ENCODE measurements around the gene DEFB124. TPM values are rescaled to one million over a fixed set of nuclear protein-coding genes. Genes with fewer than 3 reads are reported as not detected.
"Not testable (repeated sequence)": the region's sequence is repeated elsewhere in the genome, so short reads cannot be mapped to it uniquely, and the experiment has no call there.

DEFB124 gene
- not detected for total RNA-seq

GRCh38 chr20:31474758-31475427 is at the start of gene DEFB124, which contains the start of gene REM1:
TSS of gene DEFB124 (minus strand) at chr20:31475127. CDS start at chr20:31473013, 2,114 bp downstream.
TSS of gene REM1 (plus strand) at chr20:31475288. CDS start at chr20:31476446, 1,158 bp downstream.
- WGBS, 10 experiments: 0 to 22% (median 5%) methylated on average over 1 to 11 of the region's 33 CpGs; no CpG with 5 or more reads in 2 of the 10 experiments
- in situ Hi-C loops (cut with MboI; ENCODE audit: low pct_unique_long_range_greater_than_20kb in 2 of 9, low sequenced_read_pairs in 9 of 9, unreplicated experiment in 9 of 9): no loop called here
- H3K4me3 ChIP-seq: peak within 1 kb of the TSS in 3 of 5 donors; percentile 3 to 17 (median 9)
- no peak within 1 kb of the TSS for H3K27ac ChIP-seq
- H3K4me1 ChIP-seq (replicated peaks in 1 of 2): peaks cover 0 to 6% of the 10 kb centered on the region in 2 donors
- ATAC-seq (replicated peaks in 6 of 8): peak; percentile 16 to 91 (median 70)

GRCh38 chr20:31523361-31524283 is 48.7 kb upstream of the DEFB124 start:
- ATAC-seq (replicated peaks in 6 of 8): peak; percentile 26 to 72 (median 62)

GRCh38 chr20:31522731-31523130 is 47.8 kb upstream of the DEFB124 start:
- H3K27ac ChIP-seq: no peak overlapping the region
- 20 to 100% (median 60%) methylated on average over 1 to 4 of the region's 6 CpGs; no CpG with 5 or more reads in 1 of the 10 experiments for WGBS, 10 experiments
- no peak overlapping the region for H3K4me3 ChIP-seq
- in situ Hi-C loops (cut with MboI; ENCODE audit: low pct_unique_long_range_greater_than_20kb in 2 of 9, low sequenced_read_pairs in 9 of 9, unreplicated experiment in 9 of 9): no loop called here
- H3K4me1 ChIP-seq (replicated peaks in 1 of 2): peaks cover 0 to 2% of the 10 kb centered on the region in 2 donors
- peak in 4 of 8 experiments; percentile 35 to 53 (median 48) for ATAC-seq (replicated peaks in 6 of 8)

More at GRCh38 chr20:31523361-31524283, 48.7 kb upstream of the DEFB124 start:
- WGBS, 10 experiments: 20 to 100% (median 87%) methylated on average over 1 to 8 of the region's 8 CpGs; no CpG with 5 or more reads in 2 of the 10 experiments
- in situ Hi-C loops (cut with MboI; ENCODE audit: low pct_unique_long_range_greater_than_20kb in 2 of 9, low sequenced_read_pairs in 9 of 9, unreplicated experiment in 9 of 9): no loop called here
- Histone ChIP-seq H3K27ac (no peak overlapping the region), H3K4me3 (no peak overlapping the region), H3K4me1 (replicated peaks in 1 of 2) (peaks cover 0 to 2% of the 10 kb centered on the region in 2 donors)

- peaks cover 1 to 11% of the 10 kb centered on the region in 2 donors for H3K4me1 ChIP-seq (replicated peaks in 1 of 2)
- ATAC-seq (replicated peaks in 6 of 8); H3K4me3 ChIP-seq; in situ Hi-C loops (cut with MboI; ENCODE audit: low pct_unique_long_range_greater_than_20kb in 2 of 9, low sequenced_read_pairs in 9 of 9, unreplicated experiment in 9 of 9); H3K27ac ChIP-seq: not testable (repeated sequence)
- 76 to 100% (median 100%) methylated on average over 1 to 6 of the region's 7 CpGs; no CpG with 5 or more reads in 3 of the 10 experiments for WGBS, 10 experiments
Measured at GRCh38 chr20:31521267-31521666, 46.3 kb upstream of the DEFB124 start.

GRCh38 chr20:31517373-31517772 is 42.4 kb upstream of the DEFB124 start:
- Histone ChIP-seq H3K4me3 (no peak overlapping the region), H3K4me1 (replicated peaks in 1 of 2) (peaks cover 13 to 19% of the 10 kb centered on the region in 2 donors), H3K27ac (no peak overlapping the region)
- 0 to 100% (median 68%) methylated on average over 1 to 3 of the region's 4 CpGs; no CpG with 5 or more reads in 1 of the 10 experiments for WGBS, 10 experiments
- in situ Hi-C loops (cut with MboI; ENCODE audit: low pct_unique_long_range_greater_than_20kb in 2 of 9, low sequenced_read_pairs in 9 of 9, unreplicated experiment in 9 of 9): no loop called here
- peak in 6 of 8 experiments; percentile 3 to 75 (median 28) for ATAC-seq (replicated peaks in 6 of 8)

- no peak for ATAC-seq (replicated peaks in 6 of 8)
- Histone ChIP-seq H3K4me3 (no peak overlapping the region), H3K4me1 (replicated peaks in 1 of 2) (peaks cover 13 to 17% of the 10 kb centered on the region in 2 donors), H3K27ac (no peak overlapping the region)
- WGBS, 10 experiments: 40 to 100% (median 83%) methylated on average over 1 to 2 of the region's 2 CpGs; no CpG with 5 or more reads in 6 of the 10 experiments
- in situ Hi-C loops (cut with MboI; ENCODE audit: low pct_unique_long_range_greater_than_20kb in 2 of 9, low sequenced_read_pairs in 9 of 9, unreplicated experiment in 9 of 9): no loop called here
Measured at GRCh38 chr20:31516651-31517050, 41.7 kb upstream of the DEFB124 start.

- no peak for ATAC-seq (replicated peaks in 6 of 8)
- Histone ChIP-seq H3K27ac (no peak overlapping the region), H3K4me3 (peak overlapping the region in 4 of 5 donors; percentile 81 to 99 (median 96)), H3K4me1 (replicated peaks in 1 of 2) (peaks cover 13 to 17% of the 10 kb centered on the region in 2 donors)
- WGBS, 10 experiments: 67 to 100% (median 100%) methylated on average over 1 to 4 of the region's 4 CpGs; no CpG with 5 or more reads in 2 of the 10 experiments
- in situ Hi-C loops (cut with MboI; ENCODE audit: low pct_unique_long_range_greater_than_20kb in 2 of 9, low sequenced_read_pairs in 9 of 9, unreplicated experiment in 9 of 9): no loop called here
Measured at GRCh38 chr20:31516166-31516565, 41.2 kb upstream of the DEFB124 start.

- peak overlapping the region; percentile 81 to 99 (median 95) for H3K4me3 ChIP-seq
- WGBS, 10 experiments: 64 to 100% (median 70%) methylated on average over 1 to 3 of the region's 3 CpGs; no CpG with 5 or more reads in 3 of the 10 experiments
- no peak for ATAC-seq (replicated peaks in 6 of 8)
- in situ Hi-C loops (cut with MboI; ENCODE audit: low pct_unique_long_range_greater_than_20kb in 2 of 9, low sequenced_read_pairs in 9 of 9, unreplicated experiment in 9 of 9): no loop called here
- H3K4me1 ChIP-seq (replicated peaks in 1 of 2): peaks cover 13 to 17% of the 10 kb centered on the region in 2 donors
- no peak overlapping the region for H3K27ac ChIP-seq
Measured at GRCh38 chr20:31515775-31516107, 40.8 kb upstream of the DEFB124 start.

- H3K27ac ChIP-seq: peak overlapping the region; percentile 93 to 99
- peaks cover 13 to 17% of the 10 kb centered on the region in 2 donors for H3K4me1 ChIP-seq (replicated peaks in 1 of 2)
- ATAC-seq (replicated peaks in 6 of 8): no peak
- peak overlapping the region; percentile 81 to 99 (median 95) for H3K4me3 ChIP-seq
- WGBS, 10 experiments: 0 to 21% (median 7%) methylated on average over 1 to 4 of the region's 4 CpGs; no CpG with 5 or more reads in 4 of the 10 experiments
- in situ Hi-C loops (cut with MboI; ENCODE audit: low pct_unique_long_range_greater_than_20kb in 2 of 9, low sequenced_read_pairs in 9 of 9, unreplicated experiment in 9 of 9): no loop called here
Measured at GRCh38 chr20:31515072-31515774, 40.3 kb upstream of the DEFB124 start.

GRCh38 chr20:31514154-31515071 is 39.5 kb upstream of the DEFB124 start, which contains the start of gene HM13:
TSS of gene HM13 (plus strand) at chr20:31514442. CDS start at chr20:31514552, 110 bp downstream.
- Histone ChIP-seq H3K4me1 (replicated peaks in 1 of 2) (peaks cover 13 to 17% of the 10 kb centered on the region in 2 donors), H3K4me3 (peak within 1 kb of the TSS; percentile 81 to 99 (median 95)), H3K27ac (peak within 1 kb of the TSS; percentile 93 to 99)
- WGBS, 10 experiments: 0 to 4% (median 0%) methylated on average over 1 to 37 of the region's 86 CpGs
- in situ Hi-C loops (cut with MboI; ENCODE audit: low pct_unique_long_range_greater_than_20kb in 2 of 9, low sequenced_read_pairs in 9 of 9, unreplicated experiment in 9 of 9): no loop called here
- ATAC-seq (replicated peaks in 6 of 8): peak; percentile 78 to 96 (median 93)

- no peaks in the 10 kb centered on the region for H3K4me1 ChIP-seq (replicated peaks in 1 of 2)
- ATAC-seq (replicated peaks in 6 of 8): peak in 1 of 8 experiments; percentile 32
- 25 to 81% (median 61%) methylated on average over 1 to 4 of the region's 5 CpGs; no CpG with 5 or more reads in 2 of the 10 experiments for WGBS, 10 experiments
- in situ Hi-C loops (cut with MboI; ENCODE audit: low pct_unique_long_range_greater_than_20kb in 2 of 9, low sequenced_read_pairs in 9 of 9, unreplicated experiment in 9 of 9): no loop called here
- no peak overlapping the region for H3K4me3 ChIP-seq
- no peak overlapping the region for H3K27ac ChIP-seq
Measured at GRCh38 chr20:31508517-31509244, 33.8 kb upstream of the DEFB124 start.
